Hepatocyte (in vitro differentiated cells): ENCODE results near the gene MKRN2OS. TPM values are rescaled to one million over a fixed set of nuclear protein-coding genes. Genes with fewer than 3 reads are reported as not detected.

Experiments used
- DNase-seq: peaks from one replicate; pipeline ENCODE4 v3.0.0-alpha.2; 2016; ENCODE audit warnings: low spot score
- H2AFZ ChIP-seq: fragments of 200-600 bp; sonication (generic); 2 replicates; pipeline ENCODE4 v1.6.0; 2016; ENCODE audit warnings: antibody characterized with exemption, mild to moderate bottlenecking
- H3K27ac ChIP-seq: fragments of 200-600 bp; sonication (generic); 2 replicates; pipeline ENCODE4 v1.5.1; 2016; ENCODE audit warnings: mild to moderate bottlenecking
- H3K27me3 ChIP-seq: fragments of 200-600 bp; sonication (generic); 2 replicates; pipeline ENCODE4 v1.6.1; 2016
- H3K36me3 ChIP-seq: fragments of 200-600 bp; sonication (generic); replicated peaks from 2 replicates; pipeline ENCODE4 v1.5.1; 2016; ENCODE audit warnings: low read depth; ENCODE audit not compliant: insufficient read depth
- H3K4me1 ChIP-seq: fragments of 200-600 bp; sonication (generic); 2 replicates; pipeline ENCODE4 v1.5.1; 2016; ENCODE audit warnings: mild to moderate bottlenecking, moderate library complexity; ENCODE audit not compliant: insufficient read depth
- H3K4me2 ChIP-seq: fragments of 200-600 bp; sonication (generic); 2 replicates; pipeline ENCODE4 v1.6.0; 2016
- H3K4me3 ChIP-seq: fragments of 200-600 bp; sonication (generic); 2 replicates; pipeline ENCODE4 v1.5.1; 2016; ENCODE audit warnings: mild to moderate bottlenecking
- H3K79me2 ChIP-seq: fragments of 200-600 bp; sonication (generic); 2 replicates; pipeline ENCODE4 v1.6.0; 2017; ENCODE audit warnings: mild to moderate bottlenecking
- H3K9me2 ChIP-seq: fragments of 200-600 bp; sonication (generic); replicated peaks from 2 replicates; pipeline ENCODE4 v1.6.0; 2017; ENCODE audit warnings: mild to moderate bottlenecking; ENCODE audit not compliant: insufficient read depth
- H3K9me3 ChIP-seq: fragments of 200-600 bp; sonication (generic); 2 replicates; pipeline ENCODE4 v1.5.1; 2016; ENCODE audit warnings: low read depth, mild to moderate bottlenecking
- H4K20me1 ChIP-seq: fragments of 200-600 bp; sonication (generic); 2 replicates; pipeline ENCODE4 v1.6.0; 2016; ENCODE audit warnings: mild to moderate bottlenecking; ENCODE audit not compliant: insufficient read depth, poor library complexity, severe bottlenecking
- EZH2 ChIP-seq: fragments of 200-600 bp; sonication (generic); IDR thresholded peaks from 2 replicates; pipeline ENCODE4 v1.6.1; 2016; ENCODE audit warnings: antibody characterized with exemption, mild to moderate bottlenecking, borderline replicate concordance
- EZH2phosphoT487 ChIP-seq: fragments of 200-600 bp; sonication (generic); IDR thresholded peaks from one replicate; pipeline ENCODE4 v1.6.1; 2018; ENCODE audit warnings: antibody characterized with exemption, mild to moderate bottlenecking, low read depth, moderate library complexity; ENCODE audit not compliant: unreplicated experiment, severe bottlenecking
- WGBS: methylation state at CpG from one replicate; pipeline ENCODE4 v1.1.6; 2016; ENCODE audit warnings: low lambda C conversion rate; ENCODE audit errors: missing lambda C conversion rate; 5-methylcytosine and 5-hydroxymethylcytosine counted together
- polyA plus RNA-seq: library from polyadenylated mRNA; unstranded; fragments of >200 nt; fragmentation: Nextera tagmentation; extraction: Ambion mirVana; gene quantifications from 2 replicates; pipeline ENCODE4 v1.2.1, GENCODE V29; 2016
- total RNA-seq: library from RNA; depleted of rRNA; stranded (reverse); fragments of >200 nt; gene quantifications from 2 replicates; pipeline ENCODE4 v1.2.3, GENCODE V29; 2014
- TF ChIP-seq, protein P1 (sequence below): fragments of 200-600 bp; sonication (generic); IDR thresholded peaks from 2 replicates; pipeline ENCODE4 v1.5.1; 2016; ENCODE audit warnings: antibody characterized with exemption, mild to moderate bottlenecking; ENCODE audit not compliant: poor library complexity

The MKRN2OS gene
- total and polyA plus RNA-seq, 2 experiments from 2014 or later: 3.0 to 3.3 TPM

DNA sequence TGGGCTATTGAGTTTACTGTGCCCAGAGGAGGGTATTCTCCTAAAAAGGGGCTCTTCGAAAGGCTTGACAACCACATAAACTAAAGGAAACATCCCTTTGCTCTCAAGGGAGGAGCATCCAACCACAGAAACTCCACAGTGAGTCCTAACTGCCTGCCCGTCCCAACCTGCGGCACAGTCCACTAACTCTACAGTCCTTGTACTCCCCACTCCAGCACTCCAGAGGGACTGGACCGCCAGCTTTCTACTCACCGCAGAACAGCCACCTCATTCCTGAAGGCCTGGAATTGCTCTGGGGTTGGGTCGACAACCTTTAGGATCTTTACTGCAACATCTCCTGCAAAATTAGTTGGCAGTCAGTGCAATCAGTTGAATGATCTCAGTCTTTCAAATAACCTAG lies 46.2 kb upstream of the MKRN2OS start:
- Histone ChIP-seq H4K20me1 (no peaks in the 10 kb centered on the region), H3K36me3 (no peaks in the 10 kb centered on the region), H3K4me2 (no peak overlapping the region), H3K9me2 (no peaks in the 10 kb centered on the region), H3K4me1 (no peaks in the 10 kb centered on the region), H3K27me3 (no peaks in the 10 kb centered on the region), H3K9me3 (no peaks in the 10 kb centered on the region), H3K4me3 (no peak overlapping the region), H3K79me2 (peaks cover 2% of the 10 kb centered on the region), H2AFZ (no peak overlapping the region), H3K27ac (no peak overlapping the region)
- WGBS: 95% methylated on average over 6 of the region's 6 CpGs
- TF ChIP-seq, protein P1, sequence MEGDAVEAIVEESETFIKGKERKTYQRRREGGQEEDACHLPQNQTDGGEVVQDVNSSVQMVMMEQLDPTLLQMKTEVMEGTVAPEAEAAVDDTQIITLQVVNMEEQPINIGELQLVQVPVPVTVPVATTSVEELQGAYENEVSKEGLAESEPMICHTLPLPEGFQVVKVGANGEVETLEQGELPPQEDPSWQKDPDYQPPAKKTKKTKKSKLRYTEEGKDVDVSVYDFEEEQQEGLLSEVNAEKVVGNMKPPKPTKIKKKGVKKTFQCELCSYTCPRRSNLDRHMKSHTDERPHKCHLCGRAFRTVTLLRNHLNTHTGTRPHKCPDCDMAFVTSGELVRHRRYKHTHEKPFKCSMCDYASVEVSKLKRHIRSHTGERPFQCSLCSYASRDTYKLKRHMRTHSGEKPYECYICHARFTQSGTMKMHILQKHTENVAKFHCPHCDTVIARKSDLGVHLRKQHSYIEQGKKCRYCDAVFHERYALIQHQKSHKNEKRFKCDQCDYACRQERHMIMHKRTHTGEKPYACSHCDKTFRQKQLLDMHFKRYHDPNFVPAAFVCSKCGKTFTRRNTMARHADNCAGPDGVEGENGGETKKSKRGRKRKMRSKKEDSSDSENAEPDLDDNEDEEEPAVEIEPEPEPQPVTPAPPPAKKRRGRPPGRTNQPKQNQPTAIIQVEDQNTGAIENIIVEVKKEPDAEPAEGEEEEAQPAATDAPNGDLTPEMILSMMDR: no peak
- TF ChIP-seq EZH2: no peak
- no peak for TF ChIP-seq EZH2phosphoT487
- no peak for DNase-seq

DNA sequence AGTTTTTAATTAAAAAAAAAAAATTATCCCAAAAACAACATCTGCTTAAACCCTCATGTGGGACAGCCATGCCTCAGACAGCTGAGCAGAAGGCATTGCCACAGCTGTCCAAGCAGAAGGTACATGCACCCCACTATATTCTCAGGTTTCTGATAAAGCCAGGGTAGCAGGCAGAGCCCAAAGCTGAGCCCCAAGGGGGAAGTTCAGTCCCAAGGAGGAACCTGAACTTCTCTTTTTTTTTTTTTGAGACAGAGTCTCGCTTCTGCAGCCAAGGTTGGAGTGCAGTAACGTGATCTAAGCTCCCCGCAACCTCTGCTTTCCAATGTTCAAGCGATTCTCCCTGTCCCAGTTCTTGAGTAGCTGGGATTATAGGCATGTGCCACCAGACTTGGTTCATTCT lies 44.8 kb upstream of the MKRN2OS start:
- H4K20me1 ChIP-seq: no peaks in the 10 kb centered on the region
- no peaks in the 10 kb centered on the region for H3K36me3 ChIP-seq
- TF ChIP-seq, protein P1: no peak
- TF ChIP-seq EZH2phosphoT487 (no peak), EZH2 (no peak)
- no peaks in the 10 kb centered on the region for H3K9me2 ChIP-seq
- H3K4me2 ChIP-seq: no peak overlapping the region
- no peak overlapping the region for H2AFZ ChIP-seq
- peaks cover 2% of the 10 kb centered on the region for H3K79me2 ChIP-seq
- H3K27ac ChIP-seq: no peak overlapping the region
- WGBS: 94% methylated on average over 2 of the region's 4 CpGs
- DNase-seq: no peak
- H3K4me3 ChIP-seq: no peak overlapping the region
- H3K9me3 ChIP-seq: no peaks in the 10 kb centered on the region
- H3K27me3 ChIP-seq: no peaks in the 10 kb centered on the region
- H3K4me1 ChIP-seq: no peaks in the 10 kb centered on the region

DNA sequence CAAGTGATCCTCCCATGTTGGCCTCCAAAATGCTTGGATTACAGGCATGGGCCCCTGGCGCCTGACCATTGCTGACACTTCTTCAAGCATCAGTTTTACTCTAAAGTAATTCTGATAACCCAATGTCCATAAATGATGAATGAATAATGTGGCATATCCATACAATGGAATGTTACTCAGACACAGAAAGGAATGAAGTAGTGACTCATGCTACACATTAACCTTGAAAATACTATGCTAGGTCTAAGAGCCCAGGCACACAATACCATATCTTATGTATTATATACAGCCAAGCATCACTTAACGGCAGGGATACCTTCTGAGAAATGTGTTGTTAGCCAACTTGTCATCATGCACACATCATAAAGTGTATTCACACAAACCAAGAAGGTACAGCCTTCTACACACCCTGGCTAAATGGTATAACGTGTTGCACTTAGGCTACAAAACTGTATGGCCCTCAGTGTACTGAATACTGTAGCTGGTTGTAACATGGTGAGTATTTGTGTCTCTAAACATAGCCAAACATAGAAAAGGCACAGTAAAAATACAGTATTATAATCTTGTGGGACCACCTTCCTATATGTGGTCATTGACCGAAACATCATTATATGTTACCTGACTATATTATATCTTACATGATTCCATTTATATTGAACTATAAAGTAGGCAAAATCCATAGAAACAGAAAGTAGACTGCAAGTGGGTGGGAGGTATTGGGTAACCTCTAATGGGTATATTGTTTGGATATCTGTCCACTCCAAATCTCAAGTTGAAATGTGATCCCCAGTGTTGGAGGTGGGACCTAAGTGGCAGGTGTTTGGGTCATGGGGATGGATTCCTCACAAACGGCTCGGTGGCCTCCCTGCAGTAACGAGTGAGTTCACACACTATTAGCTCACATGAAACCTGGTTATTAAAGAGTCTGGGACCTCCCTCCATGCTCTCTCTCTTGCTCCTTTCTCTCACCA lies 43.0 kb upstream of the MKRN2OS start:
- no peaks in the 10 kb centered on the region for H3K9me3 ChIP-seq
- TF ChIP-seq EZH2phosphoT487 (no peak), EZH2 (no peak)
- TF ChIP-seq, protein P1: no peak
- H3K4me3 ChIP-seq: no peak overlapping the region
- no peaks in the 10 kb centered on the region for H3K9me2 ChIP-seq
- no peak for DNase-seq
- H3K4me2 ChIP-seq: no peak overlapping the region
- H4K20me1 ChIP-seq: no peaks in the 10 kb centered on the region
- WGBS: 80% methylated on average over 7 of the region's 7 CpGs
- no peak overlapping the region for H3K27ac ChIP-seq
- no peaks in the 10 kb centered on the region for H3K4me1 ChIP-seq
- H3K36me3 ChIP-seq: no peaks in the 10 kb centered on the region
- H2AFZ ChIP-seq: no peak overlapping the region
- peaks cover 2% of the 10 kb centered on the region for H3K79me2 ChIP-seq
- H3K27me3 ChIP-seq: no peaks in the 10 kb centered on the region
